Central memory CD8-positive, alpha-beta T cell (primary cell): ENCODE data around the gene TSPAN1.
A peak's percentile ranks its signal among the peaks of the same experiment; 100 is the strongest.

Experiments used
- ATAC-seq: fragments of 150-1000 bp; cut with Tn5 transposase; replicated peaks from 2 replicates; pipeline ENCODE4 v1.10.0; 2022; ENCODE audit warnings: mild to moderate bottlenecking, moderate FRiP score, moderate number of reproducible peaks; ENCODE audit not compliant: poor library complexity, severe bottlenecking; ENCODE audit errors: extremely low read depth
- DNase-seq, 2 donors: peaks; one replicate each; pipeline ENCODE4 v3.0.0; 2021; ENCODE audit warnings: low spot score in 2 of 2
- H3K27ac Mint-ChIP-seq: one replicate; pipeline ENCODE4 v1.8.0; 2022; ENCODE audit warnings: low read depth, mild to moderate bottlenecking, moderate library complexity, mixed read lengths
- H3K27me3 Mint-ChIP-seq: one replicate; pipeline ENCODE4 v1.8.0; 2022; ENCODE audit warnings: mixed read lengths
- H3K36me3 Mint-ChIP-seq: one replicate; pipeline ENCODE4 v1.8.0; 2022; ENCODE audit warnings: mild to moderate bottlenecking, moderate library complexity, mixed read lengths; ENCODE audit not compliant: insufficient read depth
- H3K4me1 Mint-ChIP-seq: one replicate; pipeline ENCODE4 v1.8.0; 2022; ENCODE audit warnings: mixed read lengths
- H3K4me3 Mint-ChIP-seq: one replicate; pipeline ENCODE4 v1.8.0; 2022; ENCODE audit warnings: mild to moderate bottlenecking, moderate library complexity, mixed read lengths
- H3K9me3 Mint-ChIP-seq: one replicate; pipeline ENCODE4 v1.8.0; 2022; ENCODE audit warnings: mixed read lengths

The TSPAN1 gene

GRCh38 chr1:46169811-46170454 lies 5.0 kb upstream of the TSPAN1 start:
- H3K4me1 Mint-ChIP-seq = peaks cover 16% of the 10 kb centered on the region
- no peaks in the 10 kb centered on the region for H3K9me3 Mint-ChIP-seq
- ATAC-seq (no peak), DNase-seq (no peak)
- H3K27me3 Mint-ChIP-seq = peaks cover 31% of the 10 kb centered on the region
- H3K27ac Mint-ChIP-seq = no peak overlapping the region
- no peak overlapping the region for H3K4me3 Mint-ChIP-seq
- H3K36me3 Mint-ChIP-seq = peaks cover 2% of the 10 kb centered on the region

DNA sequence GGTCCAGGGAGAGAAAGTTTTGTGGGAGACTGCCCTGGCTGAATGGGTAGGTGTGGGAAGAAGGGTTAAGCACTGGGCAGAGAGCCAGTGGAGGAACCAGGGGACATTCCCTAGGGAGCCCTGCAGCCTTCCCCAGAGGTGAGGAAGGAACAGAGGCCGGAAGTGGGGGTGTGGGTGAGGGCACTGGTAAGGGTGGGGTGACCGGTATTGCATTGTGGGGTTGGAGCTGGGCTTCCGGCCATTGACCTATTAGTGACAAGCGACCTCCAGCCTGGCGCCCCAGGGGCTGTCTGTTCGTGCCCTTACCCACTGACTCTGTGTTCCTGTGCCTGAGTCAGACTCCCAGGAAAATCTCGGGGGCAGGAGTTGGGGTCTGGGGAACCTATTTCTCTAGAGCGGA lies 3.5 kb upstream of the TSPAN1 start:
- Mint-ChIP-seq H3K27me3 (peaks cover 31% of the 10 kb centered on the region), H3K9me3 (no peaks in the 10 kb centered on the region), H3K36me3 (peaks cover 2% of the 10 kb centered on the region), H3K4me3 (no peak overlapping the region), H3K27ac (no peak overlapping the region), H3K4me1 (peaks cover 15% of the 10 kb centered on the region)
- DNase-seq (no peak), ATAC-seq (no peak)

GRCh38 chr1:46171871-46172270 lies 3.0 kb upstream of the TSPAN1 start:
- H3K4me3 Mint-ChIP-seq = no peak overlapping the region
- H3K9me3 Mint-ChIP-seq = no peaks in the 10 kb centered on the region
- peaks cover 10% of the 10 kb centered on the region for H3K4me1 Mint-ChIP-seq
- ATAC-seq = no peak
- no peak overlapping the region for H3K27ac Mint-ChIP-seq
- H3K36me3 Mint-ChIP-seq = peaks cover 2% of the 10 kb centered on the region
- H3K27me3 Mint-ChIP-seq = peaks cover 29% of the 10 kb centered on the region
- DNase-seq = no peak

- no peak overlapping the region for H3K27ac Mint-ChIP-seq
- DNase-seq (no peak), ATAC-seq (no peak)
- H3K27me3 Mint-ChIP-seq = peaks cover 24% of the 10 kb centered on the region
- H3K36me3 Mint-ChIP-seq = no peaks in the 10 kb centered on the region
- no peak overlapping the region for H3K4me3 Mint-ChIP-seq
- H3K4me1 Mint-ChIP-seq = peaks cover 6% of the 10 kb centered on the region
- no peaks in the 10 kb centered on the region for H3K9me3 Mint-ChIP-seq
Measured at GRCh38 chr1:46172321-46172720, 2.6 kb upstream of the TSPAN1 start.

DNA sequence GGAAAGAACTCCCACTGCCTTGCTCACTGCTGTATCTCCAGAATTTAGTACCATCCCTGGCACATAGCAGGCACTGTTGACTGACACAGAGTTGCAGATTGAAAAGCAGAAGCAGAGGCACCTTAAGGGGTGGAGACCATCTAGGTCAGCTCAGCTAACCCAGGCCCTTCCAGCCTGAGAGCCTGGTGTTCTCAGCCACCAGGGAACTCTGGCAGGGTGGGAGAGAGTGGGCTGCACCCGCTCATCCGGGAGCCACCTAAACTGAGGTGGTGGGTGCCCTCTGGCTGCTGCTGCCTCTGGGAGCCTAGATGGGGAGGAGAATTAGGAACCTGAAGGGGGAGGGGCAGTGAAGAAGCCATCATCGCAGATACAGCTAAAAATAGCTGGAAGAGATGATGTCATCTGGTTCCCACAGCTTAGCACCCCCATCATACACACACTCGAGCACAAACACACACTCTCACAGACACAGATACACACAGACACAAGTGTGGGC lies 1.5 kb upstream of the TSPAN1 start:
- Mint-ChIP-seq H3K4me1 (no peaks in the 10 kb centered on the region), H3K27ac (no peak overlapping the region), H3K9me3 (no peaks in the 10 kb centered on the region), H3K4me3 (no peak overlapping the region), H3K36me3 (no peaks in the 10 kb centered on the region), H3K27me3 (peaks cover 18% of the 10 kb centered on the region)
- ATAC-seq (no peak), DNase-seq (no peak)

- H3K27ac Mint-ChIP-seq = no peak overlapping the region
- DNase-seq = no peak
- H3K36me3 Mint-ChIP-seq = no peaks in the 10 kb centered on the region
- H3K27me3 Mint-ChIP-seq = peaks cover 18% of the 10 kb centered on the region
- no peak overlapping the region for H3K4me3 Mint-ChIP-seq
- no peak for ATAC-seq
- no peaks in the 10 kb centered on the region for H3K4me1 Mint-ChIP-seq
- H3K9me3 Mint-ChIP-seq = no peaks in the 10 kb centered on the region
Measured at GRCh38 chr1:46175243-46175642, 356 bp downstream of the TSPAN1 start.

DNA sequence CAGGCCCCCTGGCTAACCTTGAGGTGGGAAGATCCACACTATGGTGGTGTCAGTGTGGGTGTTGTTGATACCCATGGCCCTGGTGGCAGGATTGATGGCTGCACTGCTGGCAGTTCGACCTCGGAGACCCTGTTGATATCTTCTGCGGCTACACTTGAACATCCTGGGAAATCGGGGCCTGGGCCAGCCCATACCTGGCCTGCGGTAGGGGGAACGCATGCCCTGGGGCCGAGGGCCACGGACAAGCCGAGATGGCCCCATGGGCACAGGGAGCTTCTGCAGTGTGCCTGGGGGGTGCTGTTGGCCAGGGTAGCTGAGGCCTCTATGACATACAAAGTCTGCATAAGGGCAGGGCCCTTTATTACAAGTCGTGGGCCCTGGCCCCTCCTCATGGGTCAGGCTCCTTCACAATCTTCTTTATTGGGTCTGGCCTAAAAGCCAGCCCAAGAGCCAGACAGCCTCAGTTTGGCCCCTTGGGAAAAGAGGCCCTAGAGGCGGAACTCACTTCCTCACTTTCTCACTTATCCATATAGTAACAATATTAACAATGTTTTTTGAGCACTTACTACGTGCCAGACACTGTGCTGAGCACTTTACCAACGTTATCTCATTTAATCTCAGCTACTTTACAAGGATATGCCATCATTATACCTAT lies 1.5 kb downstream of the TSPAN1 start, which contains the start of gene P3R3URF:
TSS of gene P3R3URF (minus strand) at position 278 of the 655 bp plus-strand sequence. CDS start at position 261, 17 bp downstream.
- no peak for ATAC-seq
- Mint-ChIP-seq H3K4me3 (no peak within 1 kb of the TSS), H3K27me3 (peaks cover 9% of the 10 kb centered on the region), H3K36me3 (no peaks in the 10 kb centered on the region), H3K27ac (no peak within 1 kb of the TSS), H3K4me1 (no peaks in the 10 kb centered on the region), H3K9me3 (no peaks in the 10 kb centered on the region)
- no peak for DNase-seq

DNA sequence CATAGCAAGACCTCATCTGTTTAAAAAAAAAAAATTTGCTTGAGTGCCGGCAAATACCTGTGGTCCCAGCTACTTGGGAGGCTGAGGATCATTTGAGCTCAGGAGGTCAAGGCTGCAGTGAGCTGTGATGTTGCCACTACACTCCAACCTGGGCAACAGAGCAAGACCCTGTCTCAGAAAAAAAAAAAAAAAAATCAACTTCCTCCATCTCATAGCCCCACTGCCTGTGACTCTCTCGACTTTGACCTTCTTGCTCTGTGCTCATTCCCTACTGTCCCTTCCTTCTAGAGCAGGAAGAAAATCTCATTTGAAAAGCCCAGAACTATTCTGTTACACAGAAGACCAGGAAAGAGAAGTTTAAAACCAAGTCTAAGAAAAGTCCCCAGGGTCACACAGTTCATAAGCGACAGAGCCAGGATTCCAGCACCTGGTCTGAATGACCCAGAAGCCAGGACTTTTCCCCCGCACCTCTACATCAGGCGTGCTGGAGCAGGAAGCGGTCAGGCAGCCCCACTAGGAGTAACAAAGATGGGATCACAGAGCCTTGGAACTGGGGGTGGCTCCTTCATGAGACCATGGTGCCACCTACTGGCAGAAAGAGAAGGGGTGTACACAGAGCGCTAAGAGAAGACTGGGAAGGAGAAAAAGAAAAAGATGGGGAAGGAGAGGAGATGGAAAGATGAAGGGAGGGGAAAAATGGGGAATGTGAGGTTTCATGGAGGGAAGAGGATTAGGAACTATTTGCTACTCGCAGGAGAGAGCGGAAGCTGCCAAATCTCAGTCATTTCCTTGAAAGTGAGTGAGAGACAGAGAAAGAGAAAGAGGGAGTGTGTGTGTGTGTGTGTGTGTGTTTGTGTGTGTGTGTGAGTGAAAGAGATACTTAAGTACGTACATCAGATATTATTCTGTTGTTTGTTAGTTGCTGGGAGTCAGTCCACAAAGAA lies 4.5 kb downstream of the TSPAN1 start:
- Mint-ChIP-seq H3K9me3 (no peaks in the 10 kb centered on the region), H3K27ac (no peak overlapping the region), H3K36me3 (no peaks in the 10 kb centered on the region), H3K4me1 (peaks cover 7% of the 10 kb centered on the region), H3K4me3 (no peak overlapping the region), H3K27me3 (no peaks in the 10 kb centered on the region)
- ATAC-seq = peak; percentile 76
- DNase-seq = peak; percentile 42 to 46

GRCh38 chr1:46180082-46180616 lies 5.3 kb downstream of the TSPAN1 start:
- no peak for DNase-seq
- ATAC-seq = no peak
- Mint-ChIP-seq H3K36me3 (no peaks in the 10 kb centered on the region), H3K9me3 (no peaks in the 10 kb centered on the region), H3K27ac (no peak overlapping the region), H3K4me1 (peaks cover 13% of the 10 kb centered on the region), H3K4me3 (no peak overlapping the region), H3K27me3 (no peaks in the 10 kb centered on the region)

- Mint-ChIP-seq H3K27ac (no peak overlapping the region), H3K4me1 (peaks cover 16% of the 10 kb centered on the region), H3K27me3 (no peaks in the 10 kb centered on the region), H3K4me3 (no peak overlapping the region), H3K36me3 (no peaks in the 10 kb centered on the region), H3K9me3 (no peaks in the 10 kb centered on the region)
- ATAC-seq = no peak
- DNase-seq = no peak
Measured at GRCh38 chr1:46181343-46182260, 6.7 kb downstream of the TSPAN1 start.

DNA sequence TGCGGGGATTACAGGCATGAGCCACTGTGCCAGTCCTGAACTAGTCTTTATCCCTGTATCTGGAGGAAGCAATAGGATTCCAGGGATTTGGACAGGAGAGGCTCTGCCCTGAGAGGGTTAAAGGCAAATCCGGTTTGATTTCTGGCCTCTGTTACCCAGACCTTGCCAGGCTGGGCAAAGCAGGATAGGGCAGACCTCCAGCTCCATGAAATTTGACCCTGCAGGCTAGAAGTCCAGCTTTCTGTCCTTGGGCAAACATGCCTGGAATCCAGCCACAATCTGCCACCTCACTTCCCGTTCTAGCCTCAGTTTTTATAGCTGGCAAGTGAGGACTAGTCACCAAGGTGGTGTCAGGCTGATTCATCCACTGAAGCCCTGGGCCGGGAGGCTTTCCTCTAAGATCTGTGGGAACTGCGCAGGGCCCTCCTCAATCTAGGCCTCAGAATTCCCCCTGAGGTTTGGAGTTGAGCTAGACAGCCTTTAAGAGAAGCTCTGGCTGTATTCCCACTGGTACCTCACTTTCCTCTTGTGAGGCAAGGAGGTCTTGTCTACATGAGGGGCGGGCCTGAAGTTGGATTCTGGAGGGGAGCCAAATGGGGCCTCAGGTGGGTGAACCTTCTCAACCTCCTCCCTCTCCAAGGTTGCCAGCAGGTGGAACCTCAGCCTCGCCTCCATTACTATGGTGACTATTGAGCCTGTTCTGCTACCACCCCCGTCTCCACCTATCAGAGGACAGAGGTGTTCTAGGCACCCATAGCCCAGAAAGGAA lies 8.4 kb downstream of the TSPAN1 start:
- DNase-seq (no peak), ATAC-seq (no peak)
- no peaks in the 10 kb centered on the region for H3K9me3 Mint-ChIP-seq
- no peaks in the 10 kb centered on the region for H3K27me3 Mint-ChIP-seq
- H3K4me3 Mint-ChIP-seq = no peak overlapping the region
- peaks cover 16% of the 10 kb centered on the region for H3K4me1 Mint-ChIP-seq
- no peak overlapping the region for H3K27ac Mint-ChIP-seq
- H3K36me3 Mint-ChIP-seq = peaks cover 2% of the 10 kb centered on the region
